Fibroblast of lung (primary cell): ENCODE results near the gene SLC25A33. TPM values are rescaled to one million over a fixed set of nuclear protein-coding genes. Genes with fewer than 3 reads are reported as not detected.

Source experiments
- DNase-seq, 2 donors: peaks; one replicate each; pipeline versions ENCODE4 v3.0.0 to v3.0.0-alpha.2; 2010; ENCODE audit warnings: low read depth in 2 of 2
- H2AFZ ChIP-seq: 2 replicates; pipeline ENCODE4 v1.5.1; 2012; ENCODE audit warnings: low read length, control low read depth, inconsistent platforms
- H3K27ac ChIP-seq: 2 replicates; pipeline ENCODE4 v1.5.1; 2011; ENCODE audit warnings: low read length, control low read depth; ENCODE audit not compliant: insufficient read depth
- H3K27me3 ChIP-seq: 2 replicates; pipeline ENCODE4 v1.5.1; 2011; ENCODE audit warnings: mild to moderate bottlenecking, low read length; ENCODE audit not compliant: control insufficient read depth, insufficient read depth
- H3K36me3 ChIP-seq: 2 replicates; pipeline ENCODE4 v1.5.1; 2011; ENCODE audit warnings: low read length; ENCODE audit not compliant: control insufficient read depth, insufficient read depth
- H3K4me1 ChIP-seq: 2 replicates; pipeline ENCODE4 v1.5.1; 2011; ENCODE audit warnings: low read length; ENCODE audit not compliant: control insufficient read depth, insufficient read depth; ENCODE audit errors: extremely low read depth
- H3K4me2 ChIP-seq: 2 replicates; pipeline ENCODE4 v1.5.1; 2011; ENCODE audit warnings: low read length, control low read depth; ENCODE audit not compliant: insufficient read depth; ENCODE audit errors: extremely low read depth
- H3K4me3 ChIP-seq, 4 experiments: fragments of 200-600 bp in 1 of 4; sonication (generic) in 1 of 4; replicated peaks in 1 of 4; 2 replicates each; pipeline ENCODE4 v1.5.1; 2011 to 2016; ENCODE audit warnings: low read length in 4 of 4, low read depth in 3 of 4, mild to moderate bottlenecking in 3 of 4, control low read depth in 2 of 4, inconsistent platforms in 1 of 4, mixed read lengths in 1 of 4; ENCODE audit not compliant: insufficient read depth in 1 of 4; ENCODE audit errors: control extremely low read depth in 1 of 4
- H3K79me2 ChIP-seq: 2 replicates; pipeline ENCODE4 v1.5.1; 2012; ENCODE audit warnings: mild to moderate bottlenecking, low read length, inconsistent platforms; ENCODE audit not compliant: control insufficient read depth, insufficient read depth
- H3K9ac ChIP-seq: 2 replicates; pipeline ENCODE4 v1.5.1; 2011; ENCODE audit warnings: mild to moderate bottlenecking, low read length, control low read depth; ENCODE audit not compliant: insufficient read depth
- H3K9me3 ChIP-seq: 2 replicates; pipeline ENCODE4 v1.5.1; 2012; ENCODE audit warnings: low read depth, low read length; ENCODE audit not compliant: control insufficient read depth, insufficient read depth
- H4K20me1 ChIP-seq: 2 replicates; pipeline ENCODE4 v1.5.1; 2011; ENCODE audit warnings: low read length; ENCODE audit not compliant: control insufficient read depth, insufficient read depth; ENCODE audit errors: extremely low read depth
- CTCF ChIP-seq, 2 donors: IDR thresholded peaks in 1 of 2; conservative IDR thresholded peaks in 1 of 2; 1 replicate in 1 of 2; 2 replicates in 1 of 2; pipeline ENCODE4 v1.5.1; 2011 to 2012; ENCODE audit warnings: low read length in 2 of 2, control low read depth in 1 of 2, inconsistent platforms in 1 of 2, low read depth in 1 of 2, mild to moderate bottlenecking in 1 of 2
- EZH2 ChIP-seq: IDR thresholded peaks from 2 replicates; pipeline ENCODE4 v1.5.1; 2012; ENCODE audit warnings: low read length, control low read depth, mild to moderate bottlenecking; ENCODE audit errors: missing control alignments
- polyA plus RNA-seq, 2 donors: library from polyadenylated mRNA; depleted of rRNA in 1 of 2; stranded (reverse) in 1 of 2; unstranded in 1 of 2; fragments of >200 nt; gene quantifications; 2 replicates each; pipeline ENCODE4 v1.2.1, GENCODE V29; 2011 to 2012; ENCODE audit warnings: missing spikeins in 1 of 2
- total RNA-seq: library from RNA; depleted of rRNA; stranded (reverse); fragments of >200 nt; gene quantifications from 2 replicates; pipeline ENCODE4 v1.2.1, GENCODE V29; 2014

The SLC25A33 gene
- total and polyA plus RNA-seq, 2 donors (not counting 1 experiment from before 2014, with no cell fraction given), result 3.5 to 4.8 TPM

- Histone ChIP-seq H3K27ac (no peak overlapping the region), H3K4me3 (no peak overlapping the region), H3K4me1 (peaks cover 4% of the 10 kb centered on the region), H3K79me2 (peaks cover 36% of the 10 kb centered on the region), H4K20me1 (no peaks in the 10 kb centered on the region), H3K9ac (no peak overlapping the region), H3K27me3 (no peaks in the 10 kb centered on the region), H2AFZ (no peak overlapping the region), H3K9me3 (no peaks in the 10 kb centered on the region), H3K4me2 (no peak overlapping the region), H3K36me3 (peaks cover 4% of the 10 kb centered on the region)
- TF ChIP-seq EZH2 (no peak), CTCF (conservative IDR thresholded peaks at IDR 0.05 in 1 of 2, IDR thresholded peaks at IDR 0.05 in 1 of 2; ENCODE audit: low read depth in 1 of 2, low read length in 2 of 2) (no peak)
- DNase-seq, result no peak
Observed at GRCh38 chr1:9595156-9595967, 56.1 kb downstream of the SLC25A33 start.

GRCh38 chr1:9595968-9596340 lies 56.7 kb downstream of the SLC25A33 start:
- no peak for DNase-seq
- peaks cover 4% of the 10 kb centered on the region for H3K4me1 ChIP-seq

More at GRCh38 chr1:9595968-9596340, 56.7 kb downstream of the SLC25A33 start:
- Histone ChIP-seq H3K27me3 (no peaks in the 10 kb centered on the region), H3K4me3 (no peak overlapping the region), H4K20me1 (no peaks in the 10 kb centered on the region), H2AFZ (no peak overlapping the region), H3K79me2 (peaks cover 31% of the 10 kb centered on the region), H3K9ac (no peak overlapping the region), H3K36me3 (peaks cover 4% of the 10 kb centered on the region), H3K9me3 (no peaks in the 10 kb centered on the region), H3K4me2 (no peak overlapping the region), H3K27ac (no peak overlapping the region)
- TF ChIP-seq CTCF (conservative IDR thresholded peaks at IDR 0.05 in 1 of 2, IDR thresholded peaks at IDR 0.05 in 1 of 2; ENCODE audit: low read depth in 1 of 2, low read length in 2 of 2), result no peak
- no peak for TF ChIP-seq EZH2
